Suprapubic skin (tissue), 4 donors: ENCODE results near the gene IARS2.

Experiments
- EP300 ChIP-seq: sonication (generic); formaldehyde crosslinking; IDR thresholded peaks from one replicate; pipeline ENCODE4 v1.6.1; 2017; ENCODE audit warnings: antibody characterized with exemption
- POLR2A ChIP-seq, 2 donors: fragments of 450-650 bp; IDR thresholded peaks; one replicate each; pipeline ENCODE4 v1.6.1; 2017; ENCODE audit warnings: antibody characterized with exemption in 2 of 2, mild to moderate bottlenecking in 2 of 2, moderate library complexity in 2 of 2
- POLR2AphosphoS5 ChIP-seq, 3 donors: sonication (generic); formaldehyde crosslinking; IDR thresholded peaks; one replicate each; pipeline ENCODE4 v1.6.1; 2017; ENCODE audit warnings: antibody characterized with exemption in 3 of 3
- TF ChIP-seq, protein P1 (sequence below), 2 donors: fragments of 200-600 bp in 1 of 2; fragments of 450-650 bp in 1 of 2; sonication (generic) in 1 of 2; IDR thresholded peaks; one replicate each; pipeline ENCODE4 v1.5.1; 2016 to 2019; ENCODE audit warnings: antibody characterized with exemption in 2 of 2, mild to moderate bottlenecking in 1 of 2, moderate library complexity in 1 of 2

GRCh38 chr1:220076861-220077762 lies 16.8 kb upstream of the IARS2 start:
- TF ChIP-seq, protein P1, sequence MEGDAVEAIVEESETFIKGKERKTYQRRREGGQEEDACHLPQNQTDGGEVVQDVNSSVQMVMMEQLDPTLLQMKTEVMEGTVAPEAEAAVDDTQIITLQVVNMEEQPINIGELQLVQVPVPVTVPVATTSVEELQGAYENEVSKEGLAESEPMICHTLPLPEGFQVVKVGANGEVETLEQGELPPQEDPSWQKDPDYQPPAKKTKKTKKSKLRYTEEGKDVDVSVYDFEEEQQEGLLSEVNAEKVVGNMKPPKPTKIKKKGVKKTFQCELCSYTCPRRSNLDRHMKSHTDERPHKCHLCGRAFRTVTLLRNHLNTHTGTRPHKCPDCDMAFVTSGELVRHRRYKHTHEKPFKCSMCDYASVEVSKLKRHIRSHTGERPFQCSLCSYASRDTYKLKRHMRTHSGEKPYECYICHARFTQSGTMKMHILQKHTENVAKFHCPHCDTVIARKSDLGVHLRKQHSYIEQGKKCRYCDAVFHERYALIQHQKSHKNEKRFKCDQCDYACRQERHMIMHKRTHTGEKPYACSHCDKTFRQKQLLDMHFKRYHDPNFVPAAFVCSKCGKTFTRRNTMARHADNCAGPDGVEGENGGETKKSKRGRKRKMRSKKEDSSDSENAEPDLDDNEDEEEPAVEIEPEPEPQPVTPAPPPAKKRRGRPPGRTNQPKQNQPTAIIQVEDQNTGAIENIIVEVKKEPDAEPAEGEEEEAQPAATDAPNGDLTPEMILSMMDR (IDR thresholded peaks at IDR 0.05), result no peak
- TF ChIP-seq POLR2AphosphoS5 (IDR thresholded peaks at IDR 0.05) (no peak), POLR2A (IDR thresholded peaks at IDR 0.05) (no peak), EP300 (no peak)
